SK-N-SH treated with all-trans-retinoic acid at 6 μM for 48 hours (cell line): ENCODE results near the gene ITPR2.

Experiments used
- ATAC-seq: fragments of 200-7000 bp; cut with Tn5 transposase; 3 replicates; pipeline ENCODE4 v1.9.1; 2020; ENCODE audit warnings: mild to moderate bottlenecking, moderate library complexity
- ARNTL ChIP-seq: fragments of 450-650 bp; formaldehyde crosslinking; IDR thresholded peaks from 2 replicates; pipeline ENCODE4 v1.5.0; 2020; ENCODE audit warnings: low read depth, mild to moderate bottlenecking, moderate library complexity, borderline replicate concordance
- BACH2 ChIP-seq: fragments of 250-450 bp; sonication (Bioruptor Pico); IDR thresholded peaks from 2 replicates; pipeline ENCODE4 v1.9.0; 2021; ENCODE audit warnings: mild to moderate bottlenecking, borderline replicate concordance
- CSDC2 ChIP-seq: fragments of 250-450 bp; sonication (Bioruptor Pico); IDR thresholded peaks from 2 replicates; pipeline ENCODE4 v1.5.0; 2020; ENCODE audit warnings: mild to moderate bottlenecking, moderate library complexity
- ESRRG ChIP-seq: fragments of 250-450 bp; sonication (Bioruptor Pico); IDR thresholded peaks from 2 replicates; pipeline ENCODE4 v1.6.1; 2021; ENCODE audit warnings: mild to moderate bottlenecking
- GLIS3 ChIP-seq: fragments of 250-450 bp; sonication (Bioruptor Pico); IDR thresholded peaks from 2 replicates; pipeline ENCODE4 v1.5.0; 2020; ENCODE audit warnings: mild to moderate bottlenecking, moderate library complexity
- ISL1 ChIP-seq: fragments of 250-450 bp; sonication (Bioruptor Pico); IDR thresholded peaks from 2 replicates; pipeline ENCODE4 v2.1.2; 2022; ENCODE audit warnings: mild to moderate bottlenecking, moderate library complexity
- OSR1 ChIP-seq: fragments of 250-450 bp; sonication (Bioruptor Pico); IDR thresholded peaks from 2 replicates; pipeline ENCODE4 v1.8.0; 2022; ENCODE audit warnings: moderate library complexity, mild to moderate bottlenecking, inconsistent platforms
- PPARA ChIP-seq: fragments of 250-450 bp; sonication (Bioruptor Pico); IDR thresholded peaks from 2 replicates; pipeline ENCODE4 v1.5.0; 2020; ENCODE audit warnings: mild to moderate bottlenecking, borderline replicate concordance
- SNAI2 ChIP-seq: fragments of 250-450 bp; sonication (Bioruptor Pico); IDR thresholded peaks from 2 replicates; pipeline ENCODE4 v1.5.0; 2020; ENCODE audit warnings: mild to moderate bottlenecking, moderate library complexity
- TCF4 ChIP-seq: fragments of 250-450 bp; sonication (Bioruptor Pico); IDR thresholded peaks from 2 replicates; pipeline ENCODE4 v1.8.0; 2021; ENCODE audit warnings: mild to moderate bottlenecking, moderate library complexity, borderline replicate concordance
- TOX ChIP-seq: fragments of 250-450 bp; sonication (Bioruptor Pico); IDR thresholded peaks from 2 replicates; pipeline ENCODE4 v1.8.0; 2021; ENCODE audit warnings: mild to moderate bottlenecking, moderate library complexity, borderline replicate concordance
- ZC3H10 ChIP-seq: fragments of 250-450 bp; sonication (Bioruptor Pico); IDR thresholded peaks from 2 replicates; pipeline ENCODE4 v1.5.1; 2021; ENCODE audit warnings: mild to moderate bottlenecking, moderate library complexity
- ZFP3 ChIP-seq: fragments of 250-450 bp; sonication (Bioruptor Pico); IDR thresholded peaks from 2 replicates; pipeline ENCODE4 v1.5.0; 2020; ENCODE audit warnings: mild to moderate bottlenecking, moderate library complexity
- ZFP30 ChIP-seq: fragments of 450-650 bp; formaldehyde crosslinking; IDR thresholded peaks from 2 replicates; pipeline ENCODE4 v1.5.0; 2022; ENCODE audit warnings: mild to moderate bottlenecking, moderate library complexity
- ZNF565 ChIP-seq: fragments of 450-650 bp; formaldehyde crosslinking; conservative IDR thresholded peaks from 2 replicates; pipeline ENCODE4 v1.5.0; 2020; ENCODE audit warnings: low read depth, mild to moderate bottlenecking, moderate library complexity
- ZNF8 ChIP-seq: fragments of 450-650 bp; formaldehyde crosslinking; IDR thresholded peaks from 2 replicates; pipeline ENCODE4 v1.5.0; 2020; ENCODE audit warnings: mild to moderate bottlenecking, moderate library complexity
- TF ChIP-seq, protein P1 (sequence below): fragments of 250-450 bp; sonication (Bioruptor Pico); IDR thresholded peaks from 2 replicates; pipeline ENCODE4 v1.5.1; 2021; ENCODE audit warnings: mild to moderate bottlenecking, moderate library complexity
- TF ChIP-seq, protein P2 (sequence below): fragments of 250-450 bp; sonication (Bioruptor Pico); IDR thresholded peaks from 2 replicates; pipeline ENCODE4 v1.5.0; 2020; ENCODE audit warnings: mild to moderate bottlenecking, moderate library complexity
- TF ChIP-seq, protein P3 (sequence below): fragments of 250-450 bp; sonication (Bioruptor Pico); IDR thresholded peaks from 2 replicates; pipeline ENCODE4 v1.5.1; 2020; ENCODE audit warnings: low read depth, mild to moderate bottlenecking, moderate library complexity
- TF ChIP-seq, protein P4 (sequence below): fragments of 250-450 bp; sonication (Bioruptor Pico); IDR thresholded peaks from 2 replicates; pipeline ENCODE4 v1.8.0; 2020; ENCODE audit warnings: mild to moderate bottlenecking, moderate library complexity, borderline replicate concordance

ITPR2 gene

DNA sequence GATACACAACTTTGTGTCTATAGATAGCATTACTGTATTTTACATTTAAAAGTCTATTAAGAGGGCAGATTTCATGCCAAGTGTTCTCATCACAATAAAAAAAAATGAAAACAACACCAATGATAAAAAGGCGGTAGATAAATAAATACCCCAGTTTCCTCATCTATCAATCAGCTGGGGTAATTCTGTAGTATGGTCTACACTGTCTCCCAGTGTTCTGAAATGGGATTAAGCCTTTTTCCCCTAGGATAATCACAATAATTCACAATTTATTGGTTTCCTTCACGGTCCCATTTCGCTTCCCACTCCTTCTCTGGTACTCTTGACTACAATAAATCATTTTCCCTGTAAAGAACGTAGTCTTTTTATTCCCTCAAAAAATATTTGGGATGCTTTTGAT is 523.4 kb downstream of the ITPR2 start:
- no peak for ATAC-seq
- no peak for TF ChIP-seq ESRRG
- no peak for TF ChIP-seq ARNTL (CRISPR knock-in tag)
- TF ChIP-seq, protein P1, sequence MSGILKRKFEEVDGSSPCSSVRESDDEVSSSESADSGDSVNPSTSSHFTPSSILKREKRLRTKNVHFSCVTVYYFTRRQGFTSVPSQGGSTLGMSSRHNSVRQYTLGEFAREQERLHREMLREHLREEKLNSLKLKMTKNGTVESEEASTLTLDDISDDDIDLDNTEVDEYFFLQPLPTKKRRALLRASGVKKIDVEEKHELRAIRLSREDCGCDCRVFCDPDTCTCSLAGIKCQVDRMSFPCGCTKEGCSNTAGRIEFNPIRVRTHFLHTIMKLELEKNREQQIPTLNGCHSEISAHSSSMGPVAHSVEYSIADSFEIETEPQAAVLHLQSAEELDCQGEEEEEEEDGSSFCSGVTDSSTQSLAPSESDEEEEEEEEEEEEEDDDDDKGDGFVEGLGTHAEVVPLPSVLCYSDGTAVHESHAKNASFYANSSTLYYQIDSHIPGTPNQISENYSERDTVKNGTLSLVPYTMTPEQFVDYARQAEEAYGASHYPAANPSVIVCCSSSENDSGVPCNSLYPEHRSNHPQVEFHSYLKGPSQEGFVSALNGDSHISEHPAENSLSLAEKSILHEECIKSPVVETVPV, result no peak
- TF ChIP-seq ISL1 (CRISPR knock-in tag), result no peak
- TF ChIP-seq SNAI2 (CRISPR knock-in tag), result no peak
- TF ChIP-seq PPARA (CRISPR knock-in tag), result no peak
- TF ChIP-seq ZC3H10 (CRISPR knock-in tag), result no peak
- TF ChIP-seq TOX (CRISPR knock-in tag), result no peak
- TF ChIP-seq, protein P2, sequence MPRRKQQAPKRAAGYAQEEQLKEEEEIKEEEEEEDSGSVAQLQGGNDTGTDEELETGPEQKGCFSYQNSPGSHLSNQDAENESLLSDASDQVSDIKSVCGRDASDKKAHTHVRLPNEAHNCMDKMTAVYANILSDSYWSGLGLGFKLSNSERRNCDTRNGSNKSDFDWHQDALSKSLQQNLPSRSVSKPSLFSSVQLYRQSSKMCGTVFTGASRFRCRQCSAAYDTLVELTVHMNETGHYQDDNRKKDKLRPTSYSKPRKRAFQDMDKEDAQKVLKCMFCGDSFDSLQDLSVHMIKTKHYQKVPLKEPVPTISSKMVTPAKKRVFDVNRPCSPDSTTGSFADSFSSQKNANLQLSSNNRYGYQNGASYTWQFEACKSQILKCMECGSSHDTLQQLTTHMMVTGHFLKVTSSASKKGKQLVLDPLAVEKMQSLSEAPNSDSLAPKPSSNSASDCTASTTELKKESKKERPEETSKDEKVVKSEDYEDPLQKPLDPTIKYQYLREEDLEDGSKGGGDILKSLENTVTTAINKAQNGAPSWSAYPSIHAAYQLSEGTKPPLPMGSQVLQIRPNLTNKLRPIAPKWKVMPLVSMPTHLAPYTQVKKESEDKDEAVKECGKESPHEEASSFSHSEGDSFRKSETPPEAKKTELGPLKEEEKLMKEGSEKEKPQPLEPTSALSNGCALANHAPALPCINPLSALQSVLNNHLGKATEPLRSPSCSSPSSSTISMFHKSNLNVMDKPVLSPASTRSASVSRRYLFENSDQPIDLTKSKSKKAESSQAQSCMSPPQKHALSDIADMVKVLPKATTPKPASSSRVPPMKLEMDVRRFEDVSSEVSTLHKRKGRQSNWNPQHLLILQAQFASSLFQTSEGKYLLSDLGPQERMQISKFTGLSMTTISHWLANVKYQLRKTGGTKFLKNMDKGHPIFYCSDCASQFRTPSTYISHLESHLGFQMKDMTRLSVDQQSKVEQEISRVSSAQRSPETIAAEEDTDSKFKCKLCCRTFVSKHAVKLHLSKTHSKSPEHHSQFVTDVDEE (CRISPR knock-in tag), result no peak
- TF ChIP-seq GLIS3 (CRISPR knock-in tag), result no peak
- TF ChIP-seq ZNF565 (CRISPR knock-in tag), result no peak
- no peak for TF ChIP-seq CSDC2
- TF ChIP-seq, protein P3, sequence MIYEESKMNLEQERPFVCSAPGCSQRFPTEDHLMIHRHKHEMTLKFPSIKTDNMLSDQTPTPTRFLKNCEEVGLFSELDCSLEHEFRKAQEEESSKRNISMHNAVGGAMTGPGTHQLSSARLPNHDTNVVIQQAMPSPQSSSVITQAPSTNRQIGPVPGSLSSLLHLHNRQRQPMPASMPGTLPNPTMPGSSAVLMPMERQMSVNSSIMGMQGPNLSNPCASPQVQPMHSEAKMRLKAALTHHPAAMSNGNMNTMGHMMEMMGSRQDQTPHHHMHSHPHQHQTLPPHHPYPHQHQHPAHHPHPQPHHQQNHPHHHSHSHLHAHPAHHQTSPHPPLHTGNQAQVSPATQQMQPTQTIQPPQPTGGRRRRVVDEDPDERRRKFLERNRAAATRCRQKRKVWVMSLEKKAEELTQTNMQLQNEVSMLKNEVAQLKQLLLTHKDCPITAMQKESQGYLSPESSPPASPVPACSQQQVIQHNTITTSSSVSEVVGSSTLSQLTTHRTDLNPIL (CRISPR knock-in tag), result no peak
- no peak for TF ChIP-seq TCF4 (CRISPR knock-in tag)
- TF ChIP-seq, all 23 proteins: peak for 0

DNA sequence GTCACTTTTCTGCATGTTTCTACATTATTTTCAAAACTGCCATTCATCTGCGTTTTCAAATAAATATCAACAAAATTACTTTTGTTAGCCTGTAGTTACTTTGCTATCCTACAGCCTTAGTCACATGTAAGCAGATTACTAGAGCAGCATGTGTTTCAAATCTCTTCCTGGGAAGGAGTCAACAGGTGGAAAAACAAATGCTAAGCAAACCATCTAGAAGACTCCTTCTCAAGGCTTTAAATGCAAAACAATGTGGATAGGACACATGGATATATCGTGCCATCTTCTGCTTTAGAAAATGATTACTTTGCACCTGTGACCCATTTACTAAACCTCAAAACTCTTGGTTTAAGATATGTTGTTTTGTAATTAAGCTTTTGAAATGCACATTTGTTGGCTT is 528.7 kb downstream of the ITPR2 start:
- TF ChIP-seq PPARA (CRISPR knock-in tag) (no peak), BACH2 (CRISPR knock-in tag) (no peak), ZC3H10 (CRISPR knock-in tag) (no peak)
- TF ChIP-seq, protein P4, sequence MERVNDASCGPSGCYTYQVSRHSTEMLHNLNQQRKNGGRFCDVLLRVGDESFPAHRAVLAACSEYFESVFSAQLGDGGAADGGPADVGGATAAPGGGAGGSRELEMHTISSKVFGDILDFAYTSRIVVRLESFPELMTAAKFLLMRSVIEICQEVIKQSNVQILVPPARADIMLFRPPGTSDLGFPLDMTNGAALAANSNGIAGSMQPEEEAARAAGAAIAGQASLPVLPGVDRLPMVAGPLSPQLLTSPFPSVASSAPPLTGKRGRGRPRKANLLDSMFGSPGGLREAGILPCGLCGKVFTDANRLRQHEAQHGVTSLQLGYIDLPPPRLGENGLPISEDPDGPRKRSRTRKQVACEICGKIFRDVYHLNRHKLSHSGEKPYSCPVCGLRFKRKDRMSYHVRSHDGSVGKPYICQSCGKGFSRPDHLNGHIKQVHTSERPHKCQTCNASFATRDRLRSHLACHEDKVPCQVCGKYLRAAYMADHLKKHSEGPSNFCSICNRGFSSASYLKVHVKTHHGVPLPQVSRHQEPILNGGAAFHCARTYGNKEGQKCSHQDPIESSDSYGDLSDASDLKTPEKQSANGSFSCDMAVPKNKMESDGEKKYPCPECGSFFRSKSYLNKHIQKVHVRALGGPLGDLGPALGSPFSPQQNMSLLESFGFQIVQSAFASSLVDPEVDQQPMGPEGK, result no peak
- ATAC-seq, result no peak

DNA sequence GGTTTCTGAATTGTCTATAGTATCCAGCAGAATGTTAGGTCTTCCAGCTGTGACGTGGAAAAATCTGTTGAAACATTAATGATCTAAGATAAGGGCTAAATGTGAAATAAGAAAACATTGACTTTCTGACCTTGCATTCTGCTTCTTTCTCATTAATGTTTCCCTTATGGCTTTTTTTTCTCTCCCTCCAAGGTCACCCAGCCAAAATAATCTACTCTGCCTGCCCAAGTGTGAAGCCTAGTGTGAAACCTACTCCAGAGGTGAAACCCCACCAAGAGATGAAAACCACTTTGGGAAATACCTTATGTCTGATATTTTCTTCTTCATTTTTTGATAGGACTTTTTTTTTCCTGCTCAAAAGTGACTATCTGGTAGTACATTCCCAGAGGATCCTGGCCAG is 529.6 kb downstream of the ITPR2 start:
- ATAC-seq, result no peak
- TF ChIP-seq GLIS3 (CRISPR knock-in tag), result no peak
- TF ChIP-seq TOX (CRISPR knock-in tag), result no peak
- TF ChIP-seq, protein P1, result no peak
- TF ChIP-seq BACH2 (CRISPR knock-in tag), result no peak
- TF ChIP-seq SNAI2 (CRISPR knock-in tag), result no peak
- no peak for TF ChIP-seq ZNF8 (CRISPR knock-in tag)
- no peak for TF ChIP-seq ISL1 (CRISPR knock-in tag)
- TF ChIP-seq ZFP30 (CRISPR knock-in tag), result no peak
- no peak for TF ChIP-seq ESRRG
- no peak for TF ChIP-seq ZFP3 (CRISPR knock-in tag)
- TF ChIP-seq ARNTL (CRISPR knock-in tag), result no peak
- no peak for TF ChIP-seq ZNF565 (CRISPR knock-in tag)
- TF ChIP-seq, protein P2 (CRISPR knock-in tag), result no peak
- TF ChIP-seq, protein P3 (CRISPR knock-in tag), result no peak
- no peak for TF ChIP-seq OSR1
- TF ChIP-seq, protein P4, result no peak
